Tibial nerve (tissue), 4 donors: ENCODE results near the gene MYO5C.

Source experiments
- CTCF ChIP-seq, 5 experiments: fragments of 200-600 bp in 3 of 5; fragments of 450-650 bp in 2 of 5; sonication (generic) in 3 of 5; IDR thresholded peaks; one replicate each; pipeline ENCODE4 v1.5.1; 2016 to 2019; ENCODE audit warnings: antibody characterized with exemption in 5 of 5, mild to moderate bottlenecking in 3 of 5, moderate library complexity in 2 of 5
- EP300 ChIP-seq, 2 donors: sonication (generic); formaldehyde crosslinking; IDR thresholded peaks; one replicate each; pipeline ENCODE4 v1.6.1; 2017; ENCODE audit warnings: antibody characterized with exemption in 2 of 2, mild to moderate bottlenecking in 1 of 2
- POLR2A ChIP-seq, 2 donors: fragments of 450-650 bp; IDR thresholded peaks; one replicate each; pipeline ENCODE4 v1.6.1; 2017; ENCODE audit warnings: antibody characterized with exemption in 2 of 2, mild to moderate bottlenecking in 2 of 2, moderate library complexity in 2 of 2

GRCh38 chr15:52204657-52205056 lies 90.9 kb downstream of the MYO5C start:
- TF ChIP-seq POLR2A (IDR thresholded peaks at IDR 0.05) (no peak), CTCF (IDR thresholded peaks at IDR 0.05) (no peak), EP300 (IDR thresholded peaks at IDR 0.05) (no peak)
